H1 (cell line): ENCODE results near the gene AQP6. TPM values are rescaled to one million over a fixed set of nuclear protein-coding genes. Genes with fewer than 3 reads are reported as not detected.

Source experiments
- CTCF ChIA-PET: fragments of 300-600 bp; sonication (Branson Sonifier 250); formaldehyde crosslinking; loops from one replicate; lab custom pipeline; 2021; ENCODE audit not compliant: partially characterized antibody; lab: Charles Lee
- POLR2A ChIA-PET: fragments of 300-600 bp; sonication (Branson Sonifier 250); formaldehyde crosslinking; loops from one replicate; lab custom pipeline; 2021; ENCODE audit warnings: inconsistent platforms; ENCODE audit not compliant: partially characterized antibody; lab: Charles Lee
- DNase-seq, 2 experiments: peaks; one replicate each; pipeline versions ENCODE4 v3.0.0 to v3.0.0-alpha.2; 2010 to 2022; ENCODE audit warnings: low spot score in 2 of 2, low read depth in 1 of 2, mixed read lengths in 1 of 2
- FAIRE-seq: peaks from 2 replicates; lab custom pipeline; 2011; peaks lifted over from hg19 to GRCh38; lab: Jason Lieb, UNC
- H2AFZ ChIP-seq: 2 replicates; pipeline ENCODE4 v1.8.1; 2012; ENCODE audit warnings: low read length, inconsistent platforms
- H2AK5ac ChIP-seq: 2 replicates; pipeline ENCODE4 v1.6.1; 2013; ENCODE audit warnings: low read depth, low read length
- H2BK120ac ChIP-seq: replicated peaks from 2 replicates; pipeline ENCODE3; 2013; ENCODE audit warnings: low read depth, low read length, inconsistent platforms
- H2BK12ac ChIP-seq: 2 replicates; pipeline ENCODE4 v1.6.1; 2013; ENCODE audit warnings: low read depth, low read length
- H2BK15ac ChIP-seq: 2 replicates; pipeline ENCODE4 v1.6.1; 2013; ENCODE audit warnings: low read length
- H2BK20ac ChIP-seq: 2 replicates; pipeline ENCODE4 v1.6.1; 2013; ENCODE audit warnings: low read length
- H2BK5ac ChIP-seq: 2 replicates; pipeline ENCODE4 v1.6.1; 2013; ENCODE audit warnings: low read depth, low read length
- H3K14ac ChIP-seq: 2 replicates; pipeline ENCODE4 v1.6.1; 2013; ENCODE audit warnings: inconsistent platforms; ENCODE audit not compliant: insufficient read length
- H3K18ac ChIP-seq: 2 replicates; pipeline ENCODE4 v1.6.1; 2013; ENCODE audit warnings: low read length; ENCODE audit errors: extremely low read depth
- H3K23ac ChIP-seq: 2 replicates; pipeline ENCODE4 v1.6.1; 2013; ENCODE audit warnings: inconsistent platforms; ENCODE audit not compliant: insufficient read length
- H3K23me2 ChIP-seq: 2 replicates; pipeline ENCODE4 v1.6.1; 2013; ENCODE audit warnings: low read depth, low read length
- H3K27ac ChIP-seq: 2 replicates; pipeline ENCODE4 v1.6.1; 2011; ENCODE audit warnings: low read depth, low read length, inconsistent platforms
- H3K27me3 ChIP-seq, 4 experiments: replicated peaks in 1 of 4; 1 replicate in 1 of 4; 2 replicates in 3 of 4; pipeline versions ENCODE4 v1.6.1 to v1.8.1; 2011 to 2013; ENCODE audit warnings: low read length in 3 of 4, mild to moderate bottlenecking in 3 of 4, inconsistent platforms in 2 of 4, mixed read lengths in 2 of 4, moderate library complexity in 1 of 4; ENCODE audit not compliant: control insufficient read depth in 3 of 4, insufficient read depth in 3 of 4; ENCODE audit errors: extremely low read depth in 1 of 4
- H3K36me3 ChIP-seq, 4 experiments: 2 replicates each; pipeline versions ENCODE4 v1.6.1 to v1.8.1; 2011 to 2013; ENCODE audit warnings: mild to moderate bottlenecking in 4 of 4, low read length in 3 of 4, moderate library complexity in 2 of 4, control low read depth in 1 of 4, inconsistent platforms in 1 of 4; ENCODE audit not compliant: insufficient read depth in 4 of 4, control insufficient read depth in 2 of 4
- H3K4ac ChIP-seq: replicated peaks from 2 replicates; pipeline ENCODE3; 2013; ENCODE audit warnings: low read length, low read depth, mixed read lengths, inconsistent platforms; ENCODE audit not compliant: insufficient read length
- H3K4me1 ChIP-seq, 4 experiments: replicated peaks in 1 of 4; 1 replicate in 1 of 4; 2 replicates in 3 of 4; pipeline versions ENCODE4 v1.6.1 to v1.8.1; 2011 to 2013; ENCODE audit warnings: low read length in 3 of 4, inconsistent platforms in 2 of 4, mixed read lengths in 1 of 4; ENCODE audit not compliant: insufficient read depth in 4 of 4, control insufficient read depth in 3 of 4
- H3K4me2 ChIP-seq, 2 experiments: 2 replicates each; pipeline versions ENCODE4 v1.6.1 to v1.8.1; 2011 to 2013; ENCODE audit warnings: low read depth in 2 of 2, low read length in 2 of 2, control low read depth in 1 of 2, inconsistent platforms in 1 of 2, mild to moderate bottlenecking in 1 of 2; ENCODE audit not compliant: insufficient read depth in 1 of 2
- H3K4me3 ChIP-seq, 4 experiments: fragments of 200-600, 300-600 bp in 1 of 4; sonication (generic), shearing (Covaris generic), sonication (Bioruptor Twin) in 1 of 4; 2 replicates each; pipeline versions ENCODE4 v1.5.1 to v1.8.1; 2011 to 2016; ENCODE audit warnings: low read length in 4 of 4, low read depth in 3 of 4, control low read depth in 2 of 4, inconsistent platforms in 2 of 4, mild to moderate bottlenecking in 2 of 4, mixed read lengths in 1 of 4, moderate library complexity in 1 of 4; ENCODE audit not compliant: insufficient read depth in 2 of 4; ENCODE audit errors: extremely low read depth in 1 of 4
- H3K56ac ChIP-seq: replicated peaks from 2 replicates; pipeline ENCODE3; 2013; ENCODE audit warnings: low read depth, mild to moderate bottlenecking, mixed read lengths, low read length, inconsistent platforms; ENCODE audit not compliant: insufficient read length
- H3K79me1 ChIP-seq: 2 replicates; pipeline ENCODE4 v1.6.1; 2013; ENCODE audit warnings: low read depth, low read length, control low read depth
- H3K79me2 ChIP-seq, 2 experiments: 2 replicates each; pipeline versions ENCODE4 v1.6.1 to v1.8.1; 2012 to 2013; ENCODE audit warnings: low read length in 2 of 2, mild to moderate bottlenecking in 2 of 2, inconsistent platforms in 1 of 2; ENCODE audit not compliant: insufficient read depth in 2 of 2, control insufficient read depth in 1 of 2
- H3K9ac ChIP-seq, 4 experiments: replicated peaks in 1 of 4; 1 replicate in 1 of 4; 2 replicates in 3 of 4; pipeline versions ENCODE4 v1.6.1 to v1.8.1; 2011 to 2013; ENCODE audit warnings: low read depth in 3 of 4, low read length in 3 of 4, control low read depth in 2 of 4, mild to moderate bottlenecking in 2 of 4, moderate library complexity in 2 of 4, inconsistent platforms in 1 of 4; ENCODE audit errors: extremely low read depth in 1 of 4
- H3K9me3 ChIP-seq, 2 experiments: 2 replicates each; pipeline versions ENCODE4 v1.6.1 to v1.8.1; 2012 to 2013; ENCODE audit warnings: mild to moderate bottlenecking in 2 of 2, moderate library complexity in 2 of 2, control low read depth in 1 of 2, inconsistent platforms in 1 of 2, low read depth in 1 of 2, low read length in 1 of 2, mixed read lengths in 1 of 2; ENCODE audit not compliant: insufficient read depth in 2 of 2
- H4K20me1 ChIP-seq, 2 experiments: replicated peaks in 1 of 2; 2 replicates each; pipeline versions ENCODE3 to v1.8.1; 2011 to 2013; ENCODE audit warnings: inconsistent platforms in 2 of 2, low read length in 2 of 2, mild to moderate bottlenecking in 1 of 2; ENCODE audit not compliant: insufficient read depth in 2 of 2, control insufficient read depth in 1 of 2
- H4K5ac ChIP-seq: 2 replicates; pipeline ENCODE4 v1.6.1; 2013; ENCODE audit warnings: low read length, low read depth, mixed read lengths, inconsistent platforms; ENCODE audit not compliant: insufficient read length
- H4K8ac ChIP-seq: 2 replicates; pipeline ENCODE4 v1.8.0; 2013; ENCODE audit warnings: mild to moderate bottlenecking, moderate library complexity, low read length, inconsistent platforms; ENCODE audit not compliant: insufficient read depth; ENCODE audit errors: extremely low read depth
- H4K91ac ChIP-seq: replicated peaks from 2 replicates; pipeline ENCODE3; 2013; ENCODE audit warnings: low read length, mixed read lengths, inconsistent platforms; ENCODE audit not compliant: insufficient read length
- EP300 ChIP-seq, 2 experiments: IDR thresholded peaks; 1 replicate in 1 of 2; 2 replicates in 1 of 2; pipeline ENCODE4 v1.6.1; 2011 to 2012; ENCODE audit warnings: low read depth in 2 of 2, low read length in 2 of 2, mild to moderate bottlenecking in 2 of 2, borderline replicate concordance in 1 of 2, inconsistent platforms in 1 of 2, moderate library complexity in 1 of 2
- NANOG ChIP-seq: IDR thresholded peaks from 2 replicates; pipeline ENCODE4 v1.6.1; 2011; ENCODE audit warnings: low read length, low read depth, mild to moderate bottlenecking, inconsistent platforms; ENCODE audit not compliant: insufficient read depth, poor library complexity, severe bottlenecking
- WGBS, 2 experiments: shearing (Covaris generic) in 1 of 2; methylation state at CpG; one replicate each; pipeline versions ENCODE4 v1.1.6 to v1.1.7; 2013 to 2015; ENCODE audit warnings: low lambda C conversion rate in 2 of 2, mixed read lengths in 2 of 2, inconsistent platforms in 1 of 2, low coverage in 1 of 2, missing lambda C conversion rate in 1 of 2; ENCODE audit not compliant: insufficient replicate concordance in 2 of 2, insufficient coverage in 1 of 2, insufficient read length in 1 of 2; ENCODE audit errors: extremely low coverage in 1 of 2, missing lambda C conversion rate in 1 of 2; 5-methylcytosine and 5-hydroxymethylcytosine counted together
- polyA plus RNA-seq, 7 experiments: library from polyadenylated mRNA; depleted of rRNA in 3 of 7; stranded (reverse) in 5 of 7; unstranded in 2 of 7; fragments of >200 nt in 5 of 7; fragments of 200-250 nt in 2 of 7; gene quantifications; 1 replicate in 5 of 7; 2 replicates in 1 of 7; 4 replicates in 1 of 7; pipeline versions ENCODE4 v1.2.1 to v1.2.3, GENCODE V29; 2011 to 2013; ENCODE audit warnings: missing spikeins in 2 of 7, mixed read lengths in 2 of 7
- total RNA-seq: library from RNA; stranded (reverse); fragmentation: NEBNext Ultra II Directional; extraction: Animal tissue kit (Norgen Biotek cat#: 25700); gene quantifications from 2 replicates; pipeline ENCODE4 v1.2.1, GENCODE V29; 2021

Gene AQP6
- total and polyA plus RNA-seq, 2 of the 8 experiments (the other 6 are each of a cell fraction or from before 2014, with no cell fraction given) = 0.03 to 0.17 TPM

GRCh38 chr12:50021031-50021430 lies 48.3 kb downstream of the AQP6 start:
- Histone ChIP-seq H3K9ac (no peak overlapping the region), H2BK15ac (no peak overlapping the region), H3K4ac (no peak overlapping the region), H3K9me3 (no peaks in the 10 kb centered on the region), H3K79me2 (peaks cover 0 to 82% of the 10 kb centered on the region in 2 experiments; a peak in 3 of 4 replicates), H4K8ac (no peak overlapping the region), H2BK12ac (no peak overlapping the region), H3K56ac (no peak overlapping the region), H3K79me1 (peaks cover 5% of the 10 kb centered on the region), H3K4me1 (peaks cover 0 to 2% (median 0%) of the 10 kb centered on the region in 4 experiments; a peak in 1 of 7 replicates), H3K18ac (no peak overlapping the region), H3K27me3 (no peaks in the 10 kb centered on the region), H2BK5ac (no peak overlapping the region), H2AK5ac (no peak overlapping the region), H2BK20ac (no peak overlapping the region), H3K4me3 (no peak overlapping the region), H4K20me1 (peaks cover 1 to 2% of the 10 kb centered on the region in 2 experiments), H4K91ac (no peak overlapping the region), H3K27ac (no peak overlapping the region), H3K4me2 (no peak overlapping the region), H2BK120ac (no peak overlapping the region), H4K5ac (no peak overlapping the region), H3K23me2 (no peaks in the 10 kb centered on the region; the same call in none of the 2 replicates), H3K14ac (no peak overlapping the region), H2AFZ (no peak overlapping the region), H3K23ac (no peak overlapping the region), H3K36me3 (peaks cover 0 to 4% (median 0%) of the 10 kb centered on the region in 4 experiments; a peak in 2 of 8 replicates)
- 97% methylated on average over 4 of the region's 4 CpGs; no CpG with 5 or more reads in 1 of the 2 experiments for WGBS, 2 experiments
- CTCF ChIA-PET = interaction anchor here (0.5 to 6.4 kb wide), 10 partner anchors 9 to 681 kb away, joined by 3 to 37 read pairs (median 4); no protein-coding TSS in a partner anchor
- POLR2A ChIA-PET = interaction anchor here (0.7 to 1.3 kb wide), 3 partner anchors 11 to 193 kb away, joined by 3 to 4 read pairs (median 3); partner anchors contain the start of gene NCKAP5L
- DNase-seq (no peak), FAIRE-seq (no peak)
- TF ChIP-seq NANOG = no peak
- TF ChIP-seq EP300 (IDR thresholded peaks at IDR 0.05; ENCODE audit: borderline replicate concordance in 1 of 2, low read depth in 2 of 2, low read length in 2 of 2) = no peak
